Inferior parietal cortex (tissue), 1 donor: ENCODE measurements around the gene IGSF21.

Source experiments
- DNase-seq: peaks from one replicate; pipeline ENCODE4 v3.0.0-alpha.2; 2016; ENCODE audit errors: extremely low spot score

Gene IGSF21

DNA sequence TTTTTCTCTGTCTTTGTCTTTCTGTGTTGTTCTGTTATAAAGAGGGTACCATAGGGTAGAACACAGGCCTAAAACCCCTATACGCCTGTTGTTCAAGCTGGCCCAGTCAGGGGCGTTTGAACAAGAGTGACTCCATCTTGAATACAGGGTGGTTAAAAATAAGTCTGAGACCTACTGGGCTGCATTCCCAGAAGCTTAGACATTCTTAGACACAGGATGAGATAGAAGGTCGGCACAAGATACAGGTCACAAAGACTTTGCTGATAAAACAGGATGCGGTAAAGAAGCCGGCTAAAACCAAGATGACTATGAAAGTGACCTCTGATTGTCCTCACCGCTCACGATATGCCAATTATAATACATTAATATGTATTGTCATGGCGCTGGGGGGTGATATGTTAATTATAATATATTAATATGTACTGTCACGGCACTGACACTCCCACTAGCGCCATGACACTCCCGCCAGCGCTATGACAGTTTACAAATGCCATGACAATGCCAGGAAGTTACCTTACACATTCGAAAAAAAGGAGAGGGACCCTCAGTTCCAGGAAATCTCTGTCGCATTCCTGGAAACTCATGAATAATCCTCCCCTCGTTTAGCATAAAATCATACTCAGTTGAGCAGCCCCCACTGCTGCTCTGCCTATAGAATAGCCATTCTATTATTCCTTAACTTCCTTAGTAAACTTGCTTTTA is 314.6 kb downstream of the IGSF21 start:
- no peak for DNase-seq

GRCh38 chr1:18422954-18423353 is 315.4 kb downstream of the IGSF21 start:
- DNase-seq, result no peak

DNA sequence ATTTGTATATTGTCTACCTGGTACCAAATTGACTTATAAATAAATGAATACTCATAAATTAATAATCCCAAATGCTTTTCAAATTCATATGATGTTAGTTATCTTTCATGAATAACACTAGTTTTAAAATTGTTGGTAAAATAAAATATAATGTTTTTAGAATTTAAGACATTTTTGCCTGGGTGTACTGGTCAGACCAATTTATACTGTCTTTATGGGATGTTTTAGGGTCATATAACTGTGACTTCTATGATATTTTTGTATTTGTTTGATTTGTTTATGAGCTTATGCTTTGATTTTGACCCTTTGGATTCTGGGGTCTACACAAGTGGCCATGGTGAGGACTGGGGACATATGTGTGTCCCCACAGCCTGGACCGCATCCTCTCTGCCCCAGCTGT is 319.0 kb downstream of the IGSF21 start:
- DNase-seq, result no peak
